Natural killer cell (primary cell): ENCODE measurements around the gene SUN5. TPM values are rescaled to one million over a fixed set of nuclear protein-coding genes. Genes with fewer than 3 reads are reported as not detected.

Experiments
- ATAC-seq, 3 donors: fragments of 150-1000 bp in 2 of 3; fragments of 200-7000 bp in 1 of 3; cut with Tn5 transposase; 1 replicate in 1 of 3; 2 replicates in 2 of 3; pipeline ENCODE4 v1.10.0; 2021; ENCODE audit warnings: mild to moderate bottlenecking in 2 of 3, moderate library complexity in 2 of 3
- DNase-seq, 2 donors: peaks; one replicate each; pipeline versions ENCODE4 v3.0.0 to v3.0.0-alpha.2; 2013 to 2021; ENCODE audit warnings: mixed read lengths in 1 of 2
- H3K27ac ChIP-seq: one replicate; pipeline ENCODE4 v1.5.1; 2013; ENCODE audit warnings: mild to moderate bottlenecking, low read length
- H3K27me3 ChIP-seq: one replicate; pipeline ENCODE4 v1.6.1; 2013; ENCODE audit warnings: low read length; ENCODE audit not compliant: control insufficient read depth, insufficient read depth
- H3K36me3 ChIP-seq: one replicate; pipeline ENCODE4 v1.6.1; 2013; ENCODE audit warnings: low read length; ENCODE audit not compliant: control insufficient read depth, insufficient read depth
- H3K4me1 ChIP-seq: one replicate; pipeline ENCODE4 v1.6.1; 2013; ENCODE audit warnings: low read length; ENCODE audit not compliant: control insufficient read depth, insufficient read depth
- H3K4me3 ChIP-seq: one replicate; pipeline ENCODE4 v1.5.1; 2013; ENCODE audit warnings: low read length
- H3K9me3 ChIP-seq: one replicate; pipeline ENCODE4 v1.6.1; 2013; ENCODE audit warnings: low read length; ENCODE audit not compliant: control insufficient read depth, insufficient read depth
- H3K27ac Mint-ChIP-seq, 2 donors: one replicate each; pipeline ENCODE4 v1.8.0; 2022; ENCODE audit warnings: mild to moderate bottlenecking in 2 of 2, mixed read lengths in 2 of 2, moderate library complexity in 1 of 2
- H3K27me3 Mint-ChIP-seq, 2 donors: one replicate each; pipeline ENCODE4 v1.8.0; 2022; ENCODE audit warnings: low read depth in 2 of 2, mixed read lengths in 2 of 2
- H3K36me3 Mint-ChIP-seq: one replicate; pipeline ENCODE4 v1.8.0; 2022; ENCODE audit warnings: mixed read lengths
- H3K4me1 Mint-ChIP-seq, 2 donors: one replicate each; pipeline ENCODE4 v1.8.0; 2022; ENCODE audit warnings: mixed read lengths in 2 of 2
- H3K4me3 Mint-ChIP-seq: one replicate; pipeline ENCODE4 v1.8.0; 2022; ENCODE audit warnings: mild to moderate bottlenecking, moderate library complexity, mixed read lengths
- H3K9me3 Mint-ChIP-seq, 2 donors: one replicate each; pipeline ENCODE4 v1.8.0; 2022; ENCODE audit warnings: mixed read lengths in 2 of 2
- CTCF ChIP-seq: fragments of 200-600 bp; IDR thresholded peaks from one replicate; pipeline ENCODE4 v1.8.0; 2022; ENCODE audit warnings: antibody characterized with exemption
- WGBS: methylation state at CpG from one replicate; pipeline ENCODE4 v1.1.7; 2013; ENCODE audit warnings: missing lambda C conversion rate; ENCODE audit not compliant: insufficient coverage; 5-methylcytosine and 5-hydroxymethylcytosine counted together
- intact Hi-C: fragments of 100-400 bp; cut with micrococcal nuclease; formaldehyde crosslinking; loops from one replicate; pipeline ENCODE4 v1.14.2; 2022
- total RNA-seq, 4 donors: library from RNA; stranded (reverse); fragments of 120-200 nt in 1 of 4; gene quantifications; one replicate each; pipeline versions ENCODE4 v1.2.3 to v1.2.4, GENCODE V29; 2013 to 2022

Gene SUN5, protein sequence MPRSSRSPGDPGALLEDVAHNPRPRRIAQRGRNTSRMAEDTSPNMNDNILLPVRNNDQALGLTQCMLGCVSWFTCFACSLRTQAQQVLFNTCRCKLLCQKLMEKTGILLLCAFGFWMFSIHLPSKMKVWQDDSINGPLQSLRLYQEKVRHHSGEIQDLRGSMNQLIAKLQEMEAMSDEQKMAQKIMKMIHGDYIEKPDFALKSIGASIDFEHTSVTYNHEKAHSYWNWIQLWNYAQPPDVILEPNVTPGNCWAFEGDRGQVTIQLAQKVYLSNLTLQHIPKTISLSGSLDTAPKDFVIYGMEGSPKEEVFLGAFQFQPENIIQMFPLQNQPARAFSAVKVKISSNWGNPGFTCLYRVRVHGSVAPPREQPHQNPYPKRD
- not detected for total RNA-seq
- not detected for total RNA-seq (2013)

GRCh38 chr20:33004141-33004751, at the start of gene SUN5:
SUN5 (minus strand) TSS chr20:33004433; CDS start chr20:33004340, 93 bp downstream.
- Histone ChIP-seq H3K9me3 (no peaks in the 10 kb centered on the region), H3K36me3 (no peaks in the 10 kb centered on the region), H3K4me3 (no peak within 1 kb of the TSS), H3K27ac (no peak within 1 kb of the TSS), H3K4me1 (no peaks in the 10 kb centered on the region), H3K27me3 (no peaks in the 10 kb centered on the region)
- DNase-seq (no peak), ATAC-seq (no peak)
- H3K4me1 Mint-ChIP-seq, result no peaks in the 10 kb centered on the region
- no peak for TF ChIP-seq CTCF
- no peak within 1 kb of the TSS for H3K27ac Mint-ChIP-seq
- 85% methylated on average over 6 of the region's 6 CpGs for WGBS
- no peaks in the 10 kb centered on the region for H3K9me3 Mint-ChIP-seq
- H3K4me3 Mint-ChIP-seq, result no peak within 1 kb of the TSS
- H3K27me3 Mint-ChIP-seq, result no peaks in the 10 kb centered on the region
- H3K36me3 Mint-ChIP-seq, result no peaks in the 10 kb centered on the region
- intact Hi-C loops, result no loop called here

DNA sequence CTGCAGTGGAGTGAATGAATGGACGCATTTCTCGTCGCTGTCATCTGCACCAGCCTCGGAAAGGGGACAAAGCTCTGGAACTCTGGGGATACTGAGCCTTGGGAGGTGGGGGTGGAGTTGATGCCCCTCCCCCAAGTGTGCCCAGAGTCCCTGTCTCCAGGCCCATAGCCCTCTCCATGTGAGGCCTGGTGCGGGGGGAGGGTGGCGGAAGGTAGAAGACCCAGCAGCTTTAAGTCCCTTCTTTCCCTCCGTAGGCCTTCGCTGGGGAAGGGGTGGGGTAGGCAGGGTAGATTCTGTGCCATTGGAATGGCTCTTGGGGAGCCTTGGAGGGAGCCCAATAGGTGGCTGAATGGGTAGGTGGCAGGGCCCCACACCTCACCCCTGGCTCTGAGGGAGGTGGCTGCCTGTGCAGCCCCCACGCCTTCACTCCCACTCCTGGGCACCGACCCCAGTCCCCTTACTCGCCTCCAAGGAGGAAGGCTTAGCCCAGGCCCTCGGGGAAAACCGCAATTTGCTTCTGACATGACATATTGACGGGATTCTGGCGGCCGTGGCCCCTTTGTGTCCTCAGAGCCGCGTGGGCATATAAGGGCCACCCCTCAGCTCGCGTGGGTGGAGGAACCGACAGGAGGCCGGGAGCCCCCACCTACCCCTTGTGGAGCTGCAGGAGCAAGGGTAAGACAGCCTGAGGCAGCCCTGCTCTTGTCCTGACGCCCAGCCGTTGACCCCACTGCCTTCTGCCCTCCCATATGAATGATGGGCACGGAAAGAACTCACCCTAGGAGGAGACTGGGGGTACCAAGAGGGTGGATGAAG, 49.3 kb upstream of the SUN5 start, which contains the start of gene BPIFB3:
BPIFB3 (plus strand) TSS at position 613 of the 816 bp plus-strand sequence. CDS start 1,533 bp downstream, outside the sequence.
- Mint-ChIP-seq H3K4me1 (no peaks in the 10 kb centered on the region), H3K4me3 (no peak within 1 kb of the TSS), H3K36me3 (no peaks in the 10 kb centered on the region), H3K9me3 (no peaks in the 10 kb centered on the region), H3K27me3 (peaks cover 0 to 3% of the 10 kb centered on the region in 2 donors), H3K27ac (no peak within 1 kb of the TSS)
- no peak within 1 kb of the TSS for H3K27ac ChIP-seq
- no peak for ATAC-seq
- H3K27me3 ChIP-seq, result no peaks in the 10 kb centered on the region
- no peak for DNase-seq
- intact Hi-C loops, result no loop called here
- H3K4me3 ChIP-seq, result no peak within 1 kb of the TSS
- no peak for TF ChIP-seq CTCF
- H3K4me1 ChIP-seq, result no peaks in the 10 kb centered on the region
- H3K9me3 ChIP-seq, result no peaks in the 10 kb centered on the region
- H3K36me3 ChIP-seq, result no peaks in the 10 kb centered on the region
- WGBS, result 92% methylated on average over 22 of the region's 25 CpGs

DNA sequence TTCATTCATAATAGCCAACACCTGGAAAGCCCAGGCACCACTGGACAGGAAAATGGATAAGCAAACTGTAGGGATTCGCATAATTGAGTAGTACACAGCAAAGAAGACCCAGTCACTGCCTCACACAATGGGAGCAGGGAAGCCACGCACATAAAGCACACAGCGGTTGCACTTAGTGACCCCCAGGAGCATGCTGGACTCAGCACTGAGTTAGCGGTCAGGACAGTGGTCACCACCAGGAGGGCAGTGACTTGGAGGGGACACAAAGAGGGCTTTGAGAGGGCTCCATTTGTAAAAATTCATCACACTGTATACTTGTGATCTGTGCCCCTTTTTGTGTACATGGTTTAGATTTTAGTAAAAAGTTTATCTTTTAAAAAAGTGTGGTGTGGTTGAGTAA, 47.1 kb upstream of the SUN5 start:
- peaks cover 6% of the 10 kb centered on the region for H3K9me3 ChIP-seq
- DNase-seq (no peak), ATAC-seq (no peak)
- no peak overlapping the region for H3K27ac ChIP-seq
- 67% methylated on average over 4 of the region's 4 CpGs for WGBS
- no peaks in the 10 kb centered on the region for H3K4me1 ChIP-seq
- H3K9me3 Mint-ChIP-seq, result peaks cover 0 to 2% of the 10 kb centered on the region in 2 donors
- H3K4me3 ChIP-seq, result no peak overlapping the region
- no peak overlapping the region for H3K4me3 Mint-ChIP-seq
- H3K27me3 ChIP-seq, result no peaks in the 10 kb centered on the region
- no peaks in the 10 kb centered on the region for H3K4me1 Mint-ChIP-seq
- H3K36me3 ChIP-seq, result no peaks in the 10 kb centered on the region
- no peaks in the 10 kb centered on the region for H3K36me3 Mint-ChIP-seq
- no peak for TF ChIP-seq CTCF
- no peak overlapping the region for H3K27ac Mint-ChIP-seq
- intact Hi-C loops, result no loop called here
- H3K27me3 Mint-ChIP-seq, result no peaks in the 10 kb centered on the region
